ENCODE data around the gene COPZ1.

The COPZ1 gene

GRCh38 chr12:54358191-54358944 is 33.4 kb downstream of the COPZ1 start:
- Histone ChIP-seq H3K9me3 (ENCODE audit: insufficient read depth, low read length) (no peaks in the 10 kb centered on the region), H3K4me3 (ENCODE audit: low read length) (peak overlapping the region; percentile 91), H3K9ac (ENCODE audit: low read length) (peak overlapping the region; percentile 95), H4K20me1 (ENCODE audit: insufficient read depth, low read length) (no peaks in the 10 kb centered on the region), H3K27me3 (ENCODE audit: low read depth, low read length) (no peaks in the 10 kb centered on the region), H3K79me2 (ENCODE audit: low read length) (no peaks in the 10 kb centered on the region), H2AFZ (ENCODE audit: low read depth, low read length) (peak overlapping the region; percentile 81; the same call in 1 of the 2 replicates), H3K4me1 (ENCODE audit: low read length) (peaks cover 25% of the 10 kb centered on the region), H3K36me3 (replicated peaks; ENCODE audit: low read depth, low read length) (no peaks in the 10 kb centered on the region), H3K4me2 (ENCODE audit: low read length) (peak overlapping the region; percentile 93), H3K27ac (ENCODE audit: low read length) (peak overlapping the region; percentile 62)
- TF ChIP-seq CTCF (IDR thresholded peaks at IDR 0.05; ENCODE audit: low read depth, low read length) (no peak), EZH2phosphoT487 (IDR thresholded peaks at IDR 0.05; ENCODE audit: low read depth) (no peak)

GRCh38 chr12:54358945-54359761 is 34.2 kb downstream of the COPZ1 start:
- Histone ChIP-seq H3K36me3 (replicated peaks; ENCODE audit: low read depth, low read length) (no peaks in the 10 kb centered on the region), H3K4me2 (ENCODE audit: low read length) (peak overlapping the region; percentile 93), H3K79me2 (ENCODE audit: low read length) (no peaks in the 10 kb centered on the region), H3K4me1 (ENCODE audit: low read length) (peaks cover 32% of the 10 kb centered on the region), H3K27ac (ENCODE audit: low read length) (peak overlapping the region; percentile 63), H2AFZ (ENCODE audit: low read depth, low read length) (peak overlapping the region; percentile 81), H3K4me3 (ENCODE audit: low read length) (peak overlapping the region; percentile 91), H3K27me3 (ENCODE audit: low read depth, low read length) (no peaks in the 10 kb centered on the region), H3K9ac (ENCODE audit: low read length) (peak overlapping the region; percentile 95), H4K20me1 (ENCODE audit: insufficient read depth, low read length) (no peaks in the 10 kb centered on the region), H3K9me3 (ENCODE audit: insufficient read depth, low read length) (no peaks in the 10 kb centered on the region)
- TF ChIP-seq CTCF (IDR thresholded peaks at IDR 0.05; ENCODE audit: low read depth, low read length) (no peak), EZH2phosphoT487 (IDR thresholded peaks at IDR 0.05; ENCODE audit: low read depth) (no peak)

GRCh38 chr12:54359762-54360351 is 34.9 kb downstream of the COPZ1 start:
- Histone ChIP-seq H3K4me3 (ENCODE audit: low read length) (peak overlapping the region; percentile 80), H3K36me3 (replicated peaks; ENCODE audit: low read depth, low read length) (no peaks in the 10 kb centered on the region), H3K4me1 (ENCODE audit: low read length) (peaks cover 39% of the 10 kb centered on the region), H4K20me1 (ENCODE audit: insufficient read depth, low read length) (no peaks in the 10 kb centered on the region), H3K9ac (ENCODE audit: low read length) (peak overlapping the region; percentile 72), H3K27me3 (ENCODE audit: low read depth, low read length) (no peaks in the 10 kb centered on the region), H2AFZ (ENCODE audit: low read depth, low read length) (peak overlapping the region; percentile 71), H3K4me2 (ENCODE audit: low read length) (peak overlapping the region; percentile 92), H3K79me2 (ENCODE audit: low read length) (no peaks in the 10 kb centered on the region), H3K27ac (ENCODE audit: low read length) (peak overlapping the region; percentile 63), H3K9me3 (ENCODE audit: insufficient read depth, low read length) (no peaks in the 10 kb centered on the region)
- TF ChIP-seq CTCF (IDR thresholded peaks at IDR 0.05; ENCODE audit: low read depth, low read length) (no peak), EZH2phosphoT487 (IDR thresholded peaks at IDR 0.05; ENCODE audit: low read depth) (no peak)

Data from OCI-LY3 (cell line).